Measurements from ENCODE around the gene CREBBP. TPM values are rescaled to one million over a fixed set of nuclear protein-coding genes. Genes with fewer than 3 reads are reported as not detected.

Gene CREBBP
- polyA plus RNA-seq, 2 of the 4 experiments (the other 2 are of a cell fraction): 8.0 to 13.4 TPM

DNA sequence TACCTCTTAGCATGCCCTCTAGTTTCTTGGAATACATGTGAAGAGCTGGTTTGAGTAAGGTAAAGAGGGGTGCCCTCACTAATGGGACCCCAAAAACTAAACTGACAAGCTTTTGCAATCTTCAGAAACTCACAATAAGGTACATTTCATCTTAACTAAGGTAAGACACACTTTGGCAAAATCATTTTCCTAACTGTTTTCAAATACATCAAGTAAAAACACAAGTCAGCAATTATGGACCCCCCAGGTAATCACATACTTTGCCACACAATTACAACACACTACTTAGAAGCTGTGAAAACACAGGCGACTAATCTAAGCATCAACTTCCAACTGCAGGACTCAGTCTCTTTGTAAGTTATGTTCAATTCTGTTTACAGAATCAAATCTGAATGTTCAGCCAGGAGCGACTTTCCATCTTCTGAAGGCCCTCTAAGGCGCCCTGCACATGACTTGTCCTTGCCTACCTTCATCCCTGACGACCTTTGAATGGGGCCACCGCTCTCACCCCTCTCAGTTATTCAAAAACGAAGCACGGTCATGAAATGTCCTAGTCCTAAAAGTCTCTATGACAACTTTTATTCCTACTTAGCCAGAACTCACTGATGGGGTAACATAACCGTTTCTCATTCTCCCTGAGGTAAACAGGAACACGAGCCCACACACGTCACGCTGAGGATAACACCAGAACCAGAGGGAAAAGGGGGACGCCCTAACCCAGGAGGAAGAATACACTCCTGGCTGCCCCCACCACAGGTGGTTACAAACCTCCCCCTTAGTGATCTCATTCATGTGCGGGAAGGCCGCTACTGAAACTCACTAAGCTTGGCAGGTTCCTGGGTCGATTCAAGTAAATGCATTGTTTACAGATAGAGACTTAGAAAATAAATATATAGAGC is 5.5 kb downstream of the CREBBP start:
- 93% methylated on average over 15 of the region's 15 CpGs for WGBS (ENCODE audit: missing lambda C conversion rate)
- DNase-seq (ENCODE audit: low read depth in 1 of 2, low spot score in 1 of 2) (no peak), ATAC-seq (no peak), FAIRE-seq (no peak)
- Histone ChIP-seq H3K9me3 (no peaks in the 10 kb centered on the region), H3K4me1 (peaks cover 44% of the 10 kb centered on the region), H3K4me3 (no peak overlapping the region), H3K27ac (no peak overlapping the region), H3K4me2 (no peak overlapping the region)
- ChIA-PET POLR2A (no interaction called here), CTCF (interaction anchor here (1.1 to 1.7 kb wide), 3 partner anchors 9 to 184 kb away, joined by 3 to 8 read pairs (median 3); no protein-coding TSS in a partner anchor)
- TF ChIP-seq, protein P1, sequence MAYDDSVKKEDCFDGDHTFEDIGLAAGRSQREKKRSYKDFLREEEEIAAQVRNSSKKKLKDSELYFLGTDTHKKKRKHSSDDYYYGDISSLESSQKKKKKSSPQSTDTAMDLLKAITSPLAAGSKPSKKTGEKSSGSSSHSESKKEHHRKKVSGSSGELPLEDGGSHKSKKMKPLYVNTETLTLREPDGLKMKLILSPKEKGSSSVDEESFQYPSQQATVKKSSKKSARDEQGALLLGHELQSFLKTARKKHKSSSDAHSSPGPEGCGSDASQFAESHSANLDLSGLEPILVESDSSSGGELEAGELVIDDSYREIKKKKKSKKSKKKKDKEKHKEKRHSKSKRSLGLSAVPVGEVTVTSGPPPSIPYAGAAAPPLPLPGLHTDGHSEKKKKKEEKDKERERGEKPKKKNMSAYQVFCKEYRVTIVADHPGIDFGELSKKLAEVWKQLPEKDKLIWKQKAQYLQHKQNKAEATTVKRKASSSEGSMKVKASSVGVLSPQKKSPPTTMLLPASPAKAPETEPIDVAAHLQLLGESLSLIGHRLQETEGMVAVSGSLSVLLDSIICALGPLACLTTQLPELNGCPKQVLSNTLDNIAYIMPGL (CRISPR knock-in tag; IDR thresholded peaks at IDR 0.05; ENCODE audit: borderline replicate concordance): no peak
- TF ChIP-seq MAFK (IDR thresholded peaks at IDR 0.05; ENCODE audit: partially characterized antibody): peak; percentile 84

GRCh38 chr16:3874242-3874641 is 6.3 kb downstream of the CREBBP start:
- peaks cover 44% of the 10 kb centered on the region for H3K4me1 ChIP-seq
- no peak for DNase-seq (ENCODE audit: low read depth in 1 of 2, low spot score in 1 of 2)
- ATAC-seq: no peak
- POLR2A ChIA-PET: no interaction called here
- TF ChIP-seq MAX (IDR thresholded peaks at IDR 0.05) (no peak), RNF2 (IDR thresholded peaks at IDR 0.05; ENCODE audit: borderline replicate concordance, low read depth) (no peak)
- TF ChIP-seq, protein P2, sequence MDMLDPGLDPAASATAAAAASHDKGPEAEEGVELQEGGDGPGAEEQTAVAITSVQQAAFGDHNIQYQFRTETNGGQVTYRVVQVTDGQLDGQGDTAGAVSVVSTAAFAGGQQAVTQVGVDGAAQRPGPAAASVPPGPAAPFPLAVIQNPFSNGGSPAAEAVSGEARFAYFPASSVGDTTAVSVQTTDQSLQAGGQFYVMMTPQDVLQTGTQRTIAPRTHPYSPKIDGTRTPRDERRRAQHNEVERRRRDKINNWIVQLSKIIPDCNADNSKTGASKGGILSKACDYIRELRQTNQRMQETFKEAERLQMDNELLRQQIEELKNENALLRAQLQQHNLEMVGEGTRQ (IDR thresholded peaks at IDR 0.05): no peak
- H3K4me3 ChIP-seq: no peak overlapping the region
- no peak overlapping the region for H3K27ac ChIP-seq
- H3K4me2 ChIP-seq: no peak overlapping the region
- CTCF ChIA-PET: no interaction called here
- 94% methylated on average over 8 of the region's 8 CpGs for WGBS (ENCODE audit: missing lambda C conversion rate)
- H3K9me3 ChIP-seq: no peaks in the 10 kb centered on the region
- FAIRE-seq: no peak

GRCh38 chr16:3873482-3874173 is 6.9 kb downstream of the CREBBP start:
- no peaks in the 10 kb centered on the region for H3K9me3 ChIP-seq
- H3K27ac ChIP-seq: no peak overlapping the region
- H3K4me1 ChIP-seq: peaks cover 41% of the 10 kb centered on the region
- no peak overlapping the region for H3K4me3 ChIP-seq
- DNase-seq (ENCODE audit: low read depth in 1 of 2, low spot score in 1 of 2) (no peak), FAIRE-seq (no peak), ATAC-seq (no peak)
- POLR2A ChIA-PET: no interaction called here
- 92% methylated on average over 13 of the region's 13 CpGs for WGBS (ENCODE audit: missing lambda C conversion rate)
- CTCF ChIA-PET: no interaction called here
- TF ChIP-seq HEYL (CRISPR knock-in tag; IDR thresholded peaks at IDR 0.05) (no peak), RAD21 (conservative IDR thresholded peaks at IDR 0.05 in 1 of 2, IDR thresholded peaks at IDR 0.05 in 1 of 2) (no peak), CBX2 (IDR thresholded peaks at IDR 0.05; ENCODE audit: borderline replicate concordance, low read depth) (no peak), GATA3 (IDR thresholded peaks at IDR 0.05; ENCODE audit: borderline replicate concordance) (no peak), ESRRA (IDR thresholded peaks at IDR 0.05; ENCODE audit: borderline replicate concordance, low read length) (no peak), PHF8 (IDR thresholded peaks at IDR 0.05; ENCODE audit: borderline replicate concordance, low read depth) (no peak)
- TF ChIP-seq, protein P1 (CRISPR knock-in tag; IDR thresholded peaks at IDR 0.05; ENCODE audit: borderline replicate concordance): no peak
- no peak overlapping the region for H3K4me2 ChIP-seq

All from A549 (cell line).